ENCODE measurements around the gene C19orf38.
"Not testable (repeated sequence)": the region's sequence is repeated elsewhere in the genome, so short reads cannot be mapped to it uniquely, and the experiment has no call there.

The C19orf38 gene

DNA sequence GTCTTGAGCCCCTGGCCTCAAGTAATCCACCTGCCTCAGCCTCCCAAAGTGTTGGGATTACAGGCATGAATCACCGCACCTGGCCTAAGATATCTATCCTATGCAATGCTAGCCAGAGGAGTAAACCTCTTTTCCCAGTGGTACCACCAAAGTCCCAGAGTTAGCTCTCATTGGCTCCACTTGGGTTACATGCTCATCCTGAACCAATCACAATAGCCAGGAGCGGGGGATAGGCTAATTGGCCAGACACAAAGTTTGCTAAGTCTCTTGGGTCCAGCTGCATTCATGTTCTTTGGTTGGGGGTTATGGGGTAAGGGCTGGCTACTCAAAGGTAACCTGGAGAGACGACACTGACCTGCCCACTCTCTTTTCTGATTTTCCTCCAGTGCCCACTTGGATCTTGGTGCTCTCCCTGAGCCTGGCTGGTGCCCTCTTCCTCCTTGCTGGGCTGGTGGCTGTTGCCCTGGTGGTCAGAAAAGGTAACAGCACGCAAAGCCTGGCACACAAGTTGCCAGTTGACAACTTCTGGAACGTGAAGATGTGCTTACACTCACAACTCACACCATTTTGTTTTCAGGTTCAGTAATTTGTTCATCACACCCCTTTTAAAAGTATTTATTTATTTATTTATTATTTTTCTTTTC is 7.8 kb downstream of the C19orf38 start:
- H3K4me1 ChIP-seq (ENCODE audit: control insufficient read depth, low read depth, low read length): no peaks in the 10 kb centered on the region
- no peaks in the 10 kb centered on the region for H3K27me3 ChIP-seq (ENCODE audit: control insufficient read depth, insufficient read depth, low read length)
- H3K27ac ChIP-seq (ENCODE audit: low read length): no peak overlapping the region
- H3K9ac ChIP-seq (ENCODE audit: low read length): no peak overlapping the region
- H3K9me3 ChIP-seq (ENCODE audit: control insufficient read depth, low read depth, low read length): no peaks in the 10 kb centered on the region
- no peaks in the 10 kb centered on the region for H3K36me3 ChIP-seq (ENCODE audit: control insufficient read depth, low read depth, low read length)
- no peak overlapping the region for H3K4me3 ChIP-seq (ENCODE audit: low read length)

DNA sequence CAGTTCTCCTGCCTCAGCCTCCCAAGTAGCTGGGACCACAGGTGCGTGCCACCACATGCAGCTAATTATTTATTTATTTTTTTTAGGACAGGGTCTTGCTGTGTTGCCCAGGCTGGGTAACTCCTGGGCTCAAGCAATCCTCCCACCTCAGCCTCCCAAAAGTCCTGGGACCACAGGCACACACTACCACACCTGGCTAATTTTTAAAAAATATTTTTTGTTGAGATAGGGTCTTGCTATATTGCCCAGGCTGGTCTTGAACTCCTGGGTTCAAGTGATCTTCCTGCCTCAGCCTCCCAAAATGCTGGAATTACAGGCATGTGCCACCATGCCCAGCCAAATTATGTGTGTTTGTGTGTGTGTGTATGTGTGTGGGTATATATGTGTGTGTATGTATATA is 8.7 kb downstream of the C19orf38 start:
- H3K9me3 ChIP-seq (ENCODE audit: control insufficient read depth, low read depth, low read length); H3K4me3 ChIP-seq (ENCODE audit: low read length); H3K27ac ChIP-seq (ENCODE audit: low read length); H3K27me3 ChIP-seq (ENCODE audit: control insufficient read depth, insufficient read depth, low read length); H3K4me1 ChIP-seq (ENCODE audit: control insufficient read depth, low read depth, low read length); H3K9ac ChIP-seq (ENCODE audit: low read length); H3K36me3 ChIP-seq (ENCODE audit: control insufficient read depth, low read depth, low read length): not testable (repeated sequence)

DNA sequence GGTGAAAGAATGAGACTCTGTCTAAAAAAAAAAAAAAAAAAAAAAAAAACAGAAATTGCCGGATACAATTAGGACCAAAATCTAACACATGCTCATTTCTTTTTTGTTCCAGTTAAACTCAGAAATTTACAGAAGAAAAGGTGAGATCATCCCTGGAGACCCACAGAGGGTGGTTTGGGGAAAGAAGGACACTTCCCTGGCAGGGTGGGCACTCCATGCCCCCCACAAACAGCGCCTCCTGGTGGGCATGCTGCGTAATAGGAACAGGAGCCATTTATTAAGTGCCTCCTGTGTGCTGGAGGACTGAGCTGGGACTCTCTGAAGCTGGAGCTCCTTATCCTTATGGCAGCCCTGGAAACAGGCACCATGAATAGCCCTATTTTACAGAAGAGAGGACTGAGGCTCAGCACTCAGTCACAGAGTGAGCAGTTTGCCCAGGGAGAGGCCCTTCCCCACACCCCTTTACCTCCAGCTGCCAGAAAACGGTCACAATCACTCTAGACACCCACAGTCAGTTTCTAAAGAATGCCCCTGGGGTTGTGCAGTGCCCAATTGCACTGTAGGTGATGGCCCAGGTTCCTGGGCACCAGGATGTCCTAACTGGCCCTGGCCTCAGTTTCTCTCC is 10.1 kb downstream of the C19orf38 start:
- H3K36me3 ChIP-seq (ENCODE audit: control insufficient read depth, low read depth, low read length): no peaks in the 10 kb centered on the region
- no peaks in the 10 kb centered on the region for H3K9me3 ChIP-seq (ENCODE audit: control insufficient read depth, low read depth, low read length)
- no peak overlapping the region for H3K9ac ChIP-seq (ENCODE audit: low read length)
- no peak overlapping the region for H3K27ac ChIP-seq (ENCODE audit: low read length)
- no peaks in the 10 kb centered on the region for H3K27me3 ChIP-seq (ENCODE audit: control insufficient read depth, insufficient read depth, low read length)
- H3K4me1 ChIP-seq (ENCODE audit: control insufficient read depth, low read depth, low read length): no peaks in the 10 kb centered on the region
- H3K4me3 ChIP-seq (ENCODE audit: low read length): no peak overlapping the region

DNA sequence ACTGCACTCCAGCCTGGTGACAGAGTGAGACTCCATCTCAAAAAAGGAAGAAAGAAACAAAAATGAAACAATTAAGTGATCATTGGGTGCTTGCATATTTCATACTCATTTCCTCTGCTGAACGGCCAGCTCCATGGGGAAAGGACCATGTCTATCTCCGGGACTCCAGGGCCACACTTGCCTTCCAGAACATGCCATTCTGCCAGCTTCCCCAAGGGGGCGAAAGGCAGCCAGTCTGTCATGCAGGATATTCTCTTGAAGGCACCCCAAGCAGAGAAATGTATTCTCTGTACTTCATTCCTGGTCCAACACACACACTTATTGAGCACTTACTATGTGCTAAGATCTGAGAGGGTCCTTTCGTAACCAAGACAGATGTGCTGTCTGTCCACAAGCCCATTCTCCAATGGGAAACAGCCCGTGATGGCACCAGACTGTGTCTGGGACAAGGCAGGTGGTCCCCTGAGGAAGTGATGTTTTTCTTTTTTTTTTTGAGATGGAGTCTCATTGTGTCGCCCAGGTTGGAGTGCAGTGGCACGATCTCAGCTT is 13.0 kb downstream of the C19orf38 start:
- Histone ChIP-seq H3K36me3 (ENCODE audit: control insufficient read depth, low read depth, low read length) (no peaks in the 10 kb centered on the region), H3K27ac (ENCODE audit: low read length) (no peak overlapping the region), H3K4me1 (ENCODE audit: control insufficient read depth, low read depth, low read length) (no peaks in the 10 kb centered on the region), H3K9ac (ENCODE audit: low read length) (no peak overlapping the region), H3K9me3 (ENCODE audit: control insufficient read depth, low read depth, low read length) (no peaks in the 10 kb centered on the region), H3K27me3 (ENCODE audit: control insufficient read depth, insufficient read depth, low read length) (no peaks in the 10 kb centered on the region), H3K4me3 (ENCODE audit: low read length) (no peak overlapping the region)

DNA sequence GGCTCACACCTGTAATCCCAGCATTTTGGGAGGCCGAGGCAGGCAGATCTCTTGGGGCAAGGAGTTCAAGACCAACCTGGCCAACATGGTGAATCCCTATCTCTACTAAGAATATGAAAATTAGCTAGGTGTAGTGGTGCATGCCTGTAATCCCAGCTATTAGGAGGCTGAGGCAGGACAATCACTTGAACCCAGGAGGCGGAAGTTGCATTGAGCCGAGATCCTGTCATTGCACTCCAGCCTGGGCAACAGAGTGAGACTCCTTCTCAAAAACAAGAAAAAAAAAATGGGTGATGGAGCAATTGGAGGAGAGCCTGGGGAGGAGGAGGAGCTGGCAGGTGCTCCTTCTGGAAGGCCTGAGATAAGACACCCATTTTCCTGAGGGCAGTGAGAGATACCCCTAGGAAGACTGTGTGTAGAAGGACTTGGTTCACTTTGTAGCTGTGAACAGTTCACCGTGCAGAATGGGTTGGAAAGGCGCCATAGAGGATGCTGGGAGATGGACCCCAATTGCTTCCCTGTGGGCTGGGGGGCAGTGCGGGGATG is 14.4 kb downstream of the C19orf38 start:
- no peak overlapping the region for H3K9ac ChIP-seq (ENCODE audit: low read length)
- no peak overlapping the region for H3K4me3 ChIP-seq (ENCODE audit: low read length)
- H3K27me3 ChIP-seq (ENCODE audit: control insufficient read depth, insufficient read depth, low read length): no peaks in the 10 kb centered on the region
- H3K27ac ChIP-seq (ENCODE audit: low read length): no peak overlapping the region
- no peaks in the 10 kb centered on the region for H3K4me1 ChIP-seq (ENCODE audit: control insufficient read depth, low read depth, low read length)
- H3K36me3 ChIP-seq (ENCODE audit: control insufficient read depth, low read depth, low read length): no peaks in the 10 kb centered on the region
- no peaks in the 10 kb centered on the region for H3K9me3 ChIP-seq (ENCODE audit: control insufficient read depth, low read depth, low read length)

DNA sequence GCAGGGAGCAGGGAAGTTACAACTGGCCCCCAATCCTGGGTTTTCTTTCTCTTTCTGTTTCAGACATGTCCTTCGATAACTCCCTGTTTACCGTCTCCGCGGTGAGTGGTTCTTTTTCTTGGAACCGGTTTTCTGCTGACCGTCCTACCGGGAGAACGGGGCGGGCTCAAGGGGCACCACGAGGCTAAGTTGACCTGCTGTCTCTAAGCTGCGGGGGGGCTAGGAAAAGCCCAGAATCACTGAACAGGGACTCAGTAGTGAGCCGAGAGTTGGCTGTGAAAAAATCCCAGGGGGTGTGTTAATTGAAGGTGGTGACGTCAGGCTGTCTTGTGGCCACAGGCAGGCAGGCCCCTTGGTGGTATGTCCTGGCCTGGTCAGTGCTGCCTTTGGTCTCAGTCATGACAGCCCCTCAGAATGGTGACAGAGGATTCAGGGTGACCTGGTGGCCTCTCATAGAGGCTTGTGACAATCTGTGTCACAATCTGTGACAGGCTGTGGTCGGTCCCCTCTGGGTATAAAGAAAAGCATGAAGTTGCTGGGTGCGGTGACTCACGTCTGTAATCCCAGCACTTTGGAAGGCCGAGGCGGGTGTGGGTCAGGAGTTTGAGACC is 15.0 kb downstream of the C19orf38 start:
- no peaks in the 10 kb centered on the region for H3K27me3 ChIP-seq (ENCODE audit: control insufficient read depth, insufficient read depth, low read length)
- H3K9me3 ChIP-seq (ENCODE audit: control insufficient read depth, low read depth, low read length): no peaks in the 10 kb centered on the region
- no peak overlapping the region for H3K9ac ChIP-seq (ENCODE audit: low read length)
- no peaks in the 10 kb centered on the region for H3K36me3 ChIP-seq (ENCODE audit: control insufficient read depth, low read depth, low read length)
- no peaks in the 10 kb centered on the region for H3K4me1 ChIP-seq (ENCODE audit: control insufficient read depth, low read depth, low read length)
- H3K27ac ChIP-seq (ENCODE audit: low read length): no peak overlapping the region
- H3K4me3 ChIP-seq (ENCODE audit: low read length): no peak overlapping the region

DNA sequence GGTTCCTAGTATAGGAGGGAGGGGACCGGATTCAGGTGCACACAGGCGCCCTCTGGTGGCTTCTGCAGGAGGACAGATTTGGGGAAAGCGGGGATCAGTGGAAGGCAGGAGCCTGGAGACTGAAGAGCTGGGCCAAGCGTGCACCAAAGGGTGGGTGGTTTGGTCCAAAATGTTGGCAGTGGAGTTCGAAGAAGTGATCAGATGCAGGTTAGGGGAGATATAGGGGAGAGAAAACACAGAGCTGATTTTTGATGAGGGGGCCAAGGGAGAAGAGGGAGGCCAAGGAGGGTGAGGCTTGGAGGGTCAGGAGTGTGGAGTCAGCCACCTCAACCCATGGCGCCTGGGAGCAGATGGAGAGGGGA is 16.3 kb downstream of the C19orf38 start:
- Histone ChIP-seq H3K4me1 (ENCODE audit: control insufficient read depth, low read depth, low read length) (no peaks in the 10 kb centered on the region), H3K4me3 (ENCODE audit: low read length) (no peak overlapping the region), H3K27me3 (ENCODE audit: control insufficient read depth, insufficient read depth, low read length) (no peaks in the 10 kb centered on the region), H3K27ac (ENCODE audit: low read length) (no peak overlapping the region), H3K36me3 (ENCODE audit: control insufficient read depth, low read depth, low read length) (no peaks in the 10 kb centered on the region), H3K9me3 (ENCODE audit: control insufficient read depth, low read depth, low read length) (no peaks in the 10 kb centered on the region), H3K9ac (ENCODE audit: low read length) (no peak overlapping the region)

DNA sequence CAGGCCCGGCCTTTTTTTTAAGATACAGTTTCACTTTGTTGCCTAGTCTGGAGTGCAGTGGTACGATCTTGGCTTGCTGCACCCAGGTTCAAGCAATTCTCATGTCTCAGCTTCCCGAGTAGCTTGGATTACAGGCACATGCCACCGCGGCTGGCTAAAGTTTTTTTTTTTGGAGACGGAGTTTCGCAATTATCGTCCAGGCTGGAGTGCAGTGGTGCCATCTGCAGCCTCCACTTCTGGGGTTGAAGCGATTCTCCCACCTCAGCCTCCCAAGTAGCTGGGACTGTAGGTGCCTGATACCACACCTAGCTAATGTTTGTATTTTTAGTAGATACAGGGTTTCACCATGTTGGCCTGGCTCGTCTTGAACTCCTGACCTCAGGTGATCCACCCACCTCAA is 18.3 kb downstream of the C19orf38 start:
- H3K27ac ChIP-seq (ENCODE audit: low read length): no peak overlapping the region
- H3K4me1 ChIP-seq (ENCODE audit: control insufficient read depth, low read depth, low read length): no peaks in the 10 kb centered on the region
- no peaks in the 10 kb centered on the region for H3K9me3 ChIP-seq (ENCODE audit: control insufficient read depth, low read depth, low read length)
- no peak overlapping the region for H3K9ac ChIP-seq (ENCODE audit: low read length)
- no peak overlapping the region for H3K4me3 ChIP-seq (ENCODE audit: low read length)
- H3K27me3 ChIP-seq (ENCODE audit: control insufficient read depth, insufficient read depth, low read length): no peaks in the 10 kb centered on the region
- no peaks in the 10 kb centered on the region for H3K36me3 ChIP-seq (ENCODE audit: control insufficient read depth, low read depth, low read length)

DNA sequence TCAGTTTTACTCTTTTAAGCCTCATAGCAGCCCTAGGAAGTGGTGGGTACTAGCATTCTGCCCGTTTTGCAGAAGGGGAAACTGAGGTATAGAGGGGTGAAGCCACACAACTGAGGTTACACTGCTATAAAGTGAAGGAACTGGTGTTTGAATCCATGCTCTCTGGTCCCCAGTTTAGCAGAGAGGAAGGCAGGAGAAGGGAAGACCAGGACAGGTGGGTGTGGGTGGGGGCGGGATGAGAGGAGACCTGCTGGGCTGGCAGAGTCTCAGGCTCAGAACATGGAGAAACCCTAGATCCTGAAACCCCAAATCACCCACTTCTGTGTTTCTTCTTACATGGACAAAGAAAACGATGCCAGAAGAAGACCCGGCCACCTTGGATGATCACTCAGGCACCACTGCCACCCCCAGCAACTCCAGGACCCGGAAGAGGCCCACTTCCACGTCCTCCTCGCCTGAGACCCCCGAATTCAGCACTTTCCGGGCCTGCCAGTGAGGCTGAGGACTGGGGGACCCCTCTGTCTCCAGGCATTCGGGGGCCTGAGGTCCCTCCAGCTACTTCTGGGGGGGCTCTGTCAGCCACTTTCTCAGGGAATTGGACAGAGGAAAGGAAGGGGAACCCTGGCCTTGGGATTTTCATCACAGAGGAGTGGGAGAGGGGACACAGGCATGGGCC is 20.8 kb downstream of the C19orf38 start:
- H3K27ac ChIP-seq (ENCODE audit: low read length): no peak overlapping the region
- no peaks in the 10 kb centered on the region for H3K36me3 ChIP-seq (ENCODE audit: control insufficient read depth, low read depth, low read length)
- H3K4me3 ChIP-seq (ENCODE audit: low read length): no peak overlapping the region
- no peaks in the 10 kb centered on the region for H3K27me3 ChIP-seq (ENCODE audit: control insufficient read depth, insufficient read depth, low read length)
- H3K4me1 ChIP-seq (ENCODE audit: control insufficient read depth, low read depth, low read length): peaks cover 6% of the 10 kb centered on the region
- no peaks in the 10 kb centered on the region for H3K9me3 ChIP-seq (ENCODE audit: control insufficient read depth, low read depth, low read length)
- H3K9ac ChIP-seq (ENCODE audit: low read length): no peak overlapping the region

DNA sequence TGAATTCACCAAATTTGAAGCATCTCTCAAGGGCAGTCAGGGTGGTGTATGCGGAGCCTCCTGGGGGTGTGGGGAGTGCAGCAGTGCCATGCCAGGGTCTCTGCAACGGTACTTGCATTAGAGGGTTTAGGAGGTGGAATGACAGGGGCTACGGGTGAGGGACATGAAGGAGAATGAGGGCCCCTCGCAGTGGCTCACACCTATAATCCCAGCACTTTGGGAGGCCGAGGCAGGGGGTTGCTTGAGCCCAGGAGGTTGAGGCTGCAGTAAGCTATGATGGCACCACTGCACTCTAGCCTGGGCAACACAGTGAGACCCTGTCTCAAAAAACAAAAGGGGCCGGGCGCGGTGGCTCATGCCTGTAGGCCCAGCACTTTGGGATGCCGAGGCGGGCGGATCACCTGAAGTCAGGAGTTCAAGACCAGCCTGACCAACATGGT is 21.7 kb downstream of the C19orf38 start:
- H3K4me3 ChIP-seq (ENCODE audit: low read length); H3K27me3 ChIP-seq (ENCODE audit: control insufficient read depth, insufficient read depth, low read length); H3K9me3 ChIP-seq (ENCODE audit: control insufficient read depth, low read depth, low read length); H3K27ac ChIP-seq (ENCODE audit: low read length); H3K9ac ChIP-seq (ENCODE audit: low read length); H3K36me3 ChIP-seq (ENCODE audit: control insufficient read depth, low read depth, low read length); H3K4me1 ChIP-seq (ENCODE audit: control insufficient read depth, low read depth, low read length): not testable (repeated sequence)

DNA sequence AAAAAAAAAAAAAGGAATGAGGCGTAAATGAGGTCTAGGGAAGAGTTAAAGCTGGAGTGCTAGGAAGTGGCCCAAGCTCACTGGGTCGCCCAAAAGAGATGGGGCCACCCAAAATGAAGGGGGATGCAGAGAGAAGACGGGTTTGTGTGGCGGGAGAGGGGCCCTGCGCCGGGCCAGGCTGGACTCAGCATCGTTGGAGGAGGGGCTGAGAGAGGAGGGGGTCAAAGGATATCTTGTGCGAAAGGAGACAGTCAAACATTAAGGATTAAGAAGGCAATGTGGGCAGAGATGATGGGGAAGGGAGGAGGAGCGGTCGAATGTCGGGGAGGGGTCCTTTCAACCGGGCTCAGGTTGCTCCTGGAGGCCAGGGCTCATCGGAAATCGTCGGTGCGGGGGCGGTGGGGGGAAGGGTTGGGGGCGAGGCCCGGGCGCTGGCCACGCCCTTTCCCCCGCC is 22.3 kb downstream of the C19orf38 start:
- no peaks in the 10 kb centered on the region for H3K36me3 ChIP-seq (ENCODE audit: control insufficient read depth, low read depth, low read length)
- peaks cover 6% of the 10 kb centered on the region for H3K4me1 ChIP-seq (ENCODE audit: control insufficient read depth, low read depth, low read length)
- H3K9ac ChIP-seq (ENCODE audit: low read length): peak overlapping the region; percentile 32
- peak overlapping the region; percentile 50 for H3K4me3 ChIP-seq (ENCODE audit: low read length)
- no peaks in the 10 kb centered on the region for H3K27me3 ChIP-seq (ENCODE audit: control insufficient read depth, insufficient read depth, low read length)
- no peaks in the 10 kb centered on the region for H3K9me3 ChIP-seq (ENCODE audit: control insufficient read depth, low read depth, low read length)
- peak overlapping the region; percentile 44 for H3K27ac ChIP-seq (ENCODE audit: low read length)
